Cortex of kidney (tissue), 1 donor: ENCODE measurements around the gene UBE2E2.

Experiments used
- DNase-seq: peaks from one replicate; lab custom pipeline; 2025; lab: John Stamatoyannopoulos, UW

The UBE2E2 gene

GRCh38 chr3:23276913-23277658, 74.0 kb downstream of the UBE2E2 start:
- DNase-seq, result no peak

DNA sequence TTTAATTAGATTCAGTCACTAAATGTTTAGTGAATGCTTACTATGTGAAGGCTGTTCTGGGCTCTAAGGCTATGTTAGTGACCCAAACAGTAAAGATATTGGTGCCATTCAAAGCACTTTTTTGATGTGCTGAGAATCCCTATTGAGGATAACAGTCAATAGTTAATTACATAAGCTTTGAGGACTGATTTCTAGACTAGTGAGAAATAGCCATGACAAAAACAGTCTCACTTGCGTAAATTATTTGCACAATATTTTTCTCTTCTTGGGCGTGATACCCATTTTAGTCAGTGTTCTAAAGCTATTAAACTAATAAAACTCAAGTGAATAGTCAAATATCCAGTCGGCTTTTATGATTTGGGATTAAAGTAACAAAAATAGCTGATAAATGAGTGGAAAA, 74.6 kb downstream of the UBE2E2 start:
- no peak for DNase-seq

- no peak for DNase-seq
Measured at GRCh38 chr3:23283625-23284024, 80.5 kb downstream of the UBE2E2 start.

DNA sequence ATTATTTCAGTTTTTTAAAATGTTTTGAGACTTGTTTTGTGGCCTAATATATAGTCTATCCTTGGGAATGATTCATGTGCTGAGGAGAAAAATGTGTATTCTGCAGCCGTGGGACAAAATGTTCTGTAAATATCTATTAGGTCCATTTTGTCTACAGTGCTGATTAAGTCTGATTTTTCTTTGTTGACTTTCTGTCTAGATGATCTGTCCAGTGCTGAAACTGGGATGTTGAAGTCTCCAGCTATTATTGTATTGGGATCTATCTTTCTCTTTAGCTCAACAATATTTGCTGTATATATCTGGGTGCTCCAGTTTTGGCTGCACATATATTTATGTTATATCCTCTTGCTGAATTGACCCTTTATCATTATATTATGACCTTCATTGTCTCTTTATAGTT, 85.2 kb downstream of the UBE2E2 start:
- no peak for DNase-seq

- DNase-seq, result no peak
Measured at GRCh38 chr3:23288715-23289114, 85.6 kb downstream of the UBE2E2 start.

- DNase-seq, result no peak
Measured at GRCh38 chr3:23292432-23292831, 89.3 kb downstream of the UBE2E2 start.

GRCh38 chr3:23294770-23295387, 91.8 kb downstream of the UBE2E2 start:
- no peak for DNase-seq

GRCh38 chr3:23301819-23302218, 98.7 kb downstream of the UBE2E2 start:
- DNase-seq, result no peak

DNA sequence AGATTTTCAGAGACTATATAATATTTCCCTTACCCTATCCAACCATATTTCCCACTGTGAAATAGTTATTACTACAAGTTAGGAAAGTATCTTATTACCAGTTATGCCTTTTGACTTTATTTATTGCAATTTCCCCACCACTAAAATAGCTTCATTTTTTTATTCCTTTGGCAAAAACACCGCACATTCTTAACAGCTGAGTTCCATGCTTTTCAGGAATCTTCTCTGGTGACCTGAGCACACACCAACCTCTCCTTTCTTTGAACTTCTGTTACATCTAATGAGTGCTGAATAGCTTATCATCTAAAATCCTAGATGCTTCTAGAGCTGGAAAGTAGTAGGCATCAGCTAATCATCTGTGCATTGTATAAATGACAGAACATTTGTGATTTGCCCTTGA, 99.1 kb downstream of the UBE2E2 start:
- no peak for DNase-seq

GRCh38 chr3:23303601-23304217, 100.6 kb downstream of the UBE2E2 start:
- DNase-seq, result no peak

DNA sequence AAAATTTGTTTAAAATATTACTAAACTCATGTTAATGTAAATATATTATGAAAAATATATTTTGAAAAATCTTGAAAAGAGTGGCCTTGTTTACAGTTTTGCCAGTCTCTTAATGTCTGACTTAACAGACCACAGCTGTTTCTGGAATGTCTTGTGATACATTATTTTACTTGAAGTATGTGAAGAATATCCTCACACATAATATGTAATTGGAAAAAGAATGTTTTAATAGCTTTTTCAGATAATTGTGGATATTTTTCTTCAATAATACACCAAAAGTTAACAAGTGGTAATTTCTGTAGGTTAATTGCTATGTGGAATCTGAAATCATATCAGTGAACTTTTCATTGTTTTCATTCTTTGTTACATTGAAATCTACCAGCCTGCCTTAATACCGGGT, 101.3 kb downstream of the UBE2E2 start:
- no peak for DNase-seq

GRCh38 chr3:23308986-23309625, 106.0 kb downstream of the UBE2E2 start:
- no peak for DNase-seq

GRCh38 chr3:23312866-23313265, 109.7 kb downstream of the UBE2E2 start:
- DNase-seq, result no peak

- no peak for DNase-seq
Measured at GRCh38 chr3:23314981-23315762, 112.0 kb downstream of the UBE2E2 start.

DNA sequence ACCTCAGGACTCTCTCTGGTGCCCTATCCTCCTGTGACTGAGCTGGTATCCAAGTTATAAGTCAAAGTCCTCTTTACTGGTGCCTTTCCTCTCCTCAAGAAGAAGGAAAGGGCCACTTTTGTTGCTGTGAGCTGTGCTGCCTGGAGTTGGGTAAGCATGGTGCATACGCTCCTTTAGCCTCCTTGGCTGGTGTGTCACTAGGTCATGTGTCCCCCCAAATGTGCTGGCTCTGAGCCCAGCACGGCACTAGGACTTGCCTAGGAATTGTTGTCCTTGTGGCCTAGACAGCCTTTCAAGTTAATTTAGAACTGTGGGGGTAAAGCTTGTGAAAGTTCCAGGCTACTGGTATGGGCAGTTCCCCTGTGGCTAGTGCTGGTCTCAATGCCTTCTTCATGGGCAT, 113.8 kb downstream of the UBE2E2 start:
- no peak for DNase-seq

DNA sequence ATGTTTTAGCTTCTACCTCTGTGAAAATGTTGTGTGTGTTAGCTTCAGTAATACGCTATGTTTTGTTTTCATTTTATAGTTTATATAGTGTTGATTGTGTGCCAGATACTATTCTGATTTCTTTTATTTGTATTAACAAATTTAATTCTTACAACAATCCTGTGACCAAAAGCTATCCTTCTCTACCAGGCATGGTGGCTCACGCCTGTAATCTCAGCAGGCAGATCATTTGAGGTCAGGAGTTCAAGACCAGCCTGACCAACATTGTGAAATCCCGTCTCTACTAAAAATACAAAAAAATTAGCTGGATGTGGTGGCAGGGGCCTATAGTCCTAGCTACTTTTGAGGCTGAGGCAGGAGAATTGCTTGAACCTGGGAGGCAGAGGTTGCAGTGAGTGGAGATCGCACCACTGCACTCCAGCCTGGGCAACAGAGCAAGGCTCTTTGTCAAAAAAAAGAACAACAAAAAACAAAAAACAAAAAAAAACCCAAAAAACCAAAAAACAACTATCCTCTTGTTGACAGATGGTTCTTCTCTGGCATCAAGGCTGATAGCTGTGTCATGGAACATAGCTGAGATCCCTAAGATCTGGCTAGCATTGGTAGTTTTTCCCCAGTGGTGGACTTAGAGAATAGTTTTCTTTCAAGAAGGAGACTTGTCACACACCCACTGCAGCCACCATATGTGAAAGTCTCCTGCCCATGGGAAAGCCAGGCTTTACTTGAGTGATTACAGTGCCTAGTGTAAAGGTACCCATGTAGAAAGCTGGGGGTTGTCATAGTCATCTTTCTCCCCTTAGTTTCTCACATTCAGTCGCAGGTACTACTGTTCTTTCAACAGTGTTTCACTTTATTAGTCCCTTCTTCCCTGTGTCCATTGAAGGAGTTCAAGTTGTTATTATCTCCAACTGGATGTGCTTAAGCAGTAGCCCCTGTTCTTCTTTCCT, 116.5 kb downstream of the UBE2E2 start:
- DNase-seq, result no peak

GRCh38 chr3:23320586-23321570, 117.8 kb downstream of the UBE2E2 start:
- no peak for DNase-seq

DNA sequence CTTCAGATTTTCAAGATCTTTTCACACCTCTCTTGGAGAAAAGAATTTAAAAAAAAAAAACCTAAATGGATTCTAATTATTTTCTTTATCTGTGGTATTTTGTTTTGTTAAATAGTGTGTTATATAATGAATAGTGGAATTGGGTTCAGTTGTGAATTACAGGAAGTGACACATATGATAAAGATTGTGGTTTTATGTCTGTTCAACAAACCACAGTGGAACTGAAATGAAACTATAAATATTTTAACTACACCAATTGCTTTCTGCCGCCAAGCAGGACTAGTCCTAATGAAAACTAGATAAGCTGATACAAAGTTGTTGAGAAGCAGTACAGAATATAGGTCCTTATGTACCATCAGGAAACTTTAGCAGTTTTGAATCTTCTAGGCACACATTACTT, 121.6 kb downstream of the UBE2E2 start:
- no peak for DNase-seq

DNA sequence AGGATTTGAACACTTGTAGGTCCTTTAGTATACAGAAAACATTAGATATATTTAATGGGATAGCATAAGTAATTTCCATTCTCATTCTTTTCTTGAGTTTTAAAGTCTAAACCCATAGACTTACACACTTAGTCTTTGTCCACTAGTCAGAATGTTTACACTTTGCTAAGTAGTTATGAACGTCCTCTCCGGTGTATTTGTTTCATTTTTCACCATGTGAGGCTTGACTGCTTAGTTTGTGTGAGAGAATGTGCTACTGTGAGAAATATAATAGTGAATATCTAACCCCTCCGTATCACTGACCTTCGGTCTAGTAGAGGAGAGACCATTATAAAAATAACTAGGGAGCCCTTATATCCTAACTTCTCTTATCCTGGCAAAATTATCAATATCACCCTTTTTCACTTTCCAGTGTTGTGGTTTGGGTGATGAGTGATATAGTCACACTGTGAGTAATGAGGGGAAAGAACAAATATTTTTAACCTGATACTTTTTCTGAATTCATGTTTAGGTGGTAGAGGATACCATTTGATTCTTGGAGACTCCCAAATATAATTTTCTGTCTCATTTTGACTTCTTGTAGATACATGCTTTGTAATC, 122.4 kb downstream of the UBE2E2 start:
- no peak for DNase-seq
